GM12878 (cell line): ENCODE measurements around the gene SFXN1. TPM values are rescaled to one million over a fixed set of nuclear protein-coding genes. Genes with fewer than 3 reads are reported as not detected.

Experiments used
- ATAC-seq: fragments of 200-7000 bp; cut with Tn5 transposase; 3 replicates; pipeline ENCODE4 v1.9.1; 2020; ENCODE audit warnings: mild to moderate bottlenecking, moderate library complexity
- BruUV-seq: library from RNA; stranded (reverse); fragments of 400-500 nt; replicated peaks from 2 replicates; lab custom pipeline; 2021; lab: Mats Ljungman, UMichigan
- CTCF ChIA-PET: fragments of 300-600 bp; sonication (Branson Sonifier 250); formaldehyde crosslinking; extraction: SDS; loops from one replicate; lab custom pipeline; 2021; ENCODE audit warnings: inconsistent platforms; lab: Yijun Ruan, JAX
- POLR2A ChIA-PET: fragments of 350-600 bp; formaldehyde crosslinking; extraction: SDS; loops from one replicate; lab custom pipeline; 2021; ENCODE audit warnings: inconsistent platforms; lab: Charles Lee
- RAD21 ChIA-PET: fragments of 300-600 bp; sonication (Branson Sonifier 250); formaldehyde crosslinking; loops from one replicate; lab custom pipeline; 2023; ENCODE audit warnings: antibody characterized with exemption; ENCODE audit not compliant: unreplicated experiment; lab: Charles Lee
- SMC1A ChIA-PET: fragments of 300-600 bp; sonication (Branson Sonifier 250); formaldehyde crosslinking; loops from one replicate; lab custom pipeline; 2023; ENCODE audit not compliant: unreplicated experiment, uncharacterized antibody; lab: Charles Lee
- DNase-seq: peaks from one replicate; pipeline ENCODE4 v3.0.0-alpha.2; 2011; ENCODE audit warnings: low read depth, low spot score
- FAIRE-seq: peaks from 3 replicates; lab custom pipeline; 2011; peaks lifted over from hg19 to GRCh38; lab: Jason Lieb, UNC
- H2AFZ ChIP-seq: 2 replicates; pipeline ENCODE4 v1.6.0; 2011; ENCODE audit warnings: low read depth, low read length, control low read depth; ENCODE audit not compliant: control insufficient read depth
- H3K27ac ChIP-seq: 2 replicates; pipeline ENCODE4 v1.5.1; 2011; ENCODE audit warnings: control low read depth; ENCODE audit not compliant: control insufficient read depth, insufficient read depth
- H3K27me3 ChIP-seq, 2 experiments: replicated peaks in 1 of 2; 2 replicates each; pipeline versions ENCODE4 v1.6.0 to v1.6.1; 2011; ENCODE audit warnings: low read length in 1 of 2; ENCODE audit not compliant: control insufficient read depth in 2 of 2, insufficient read depth in 2 of 2
- H3K36me3 ChIP-seq, 2 experiments: 2 replicates each; pipeline ENCODE4 v1.5.1; 2011; ENCODE audit warnings: low read length in 1 of 2; ENCODE audit not compliant: control insufficient read depth in 2 of 2, insufficient read depth in 2 of 2
- H3K4me1 ChIP-seq: 2 replicates; pipeline ENCODE4 v1.6.1; 2011; ENCODE audit warnings: mild to moderate bottlenecking, low read length, moderate library complexity, mixed read lengths; ENCODE audit not compliant: control insufficient read depth, insufficient read depth
- H3K4me2 ChIP-seq: 2 replicates; pipeline ENCODE4 v1.6.0; 2011; ENCODE audit warnings: control low read depth; ENCODE audit not compliant: control insufficient read depth, insufficient read depth
- H3K4me3 ChIP-seq: fragments of 200-600 bp; sonication (generic); 2 replicates; pipeline ENCODE4 v1.5.1; 2016
- H3K79me2 ChIP-seq: 2 replicates; pipeline ENCODE4 v1.6.0; 2011; ENCODE audit warnings: low read length; ENCODE audit not compliant: control insufficient read depth, insufficient read depth
- H3K9ac ChIP-seq: 2 replicates; pipeline ENCODE4 v1.8.0; 2011; ENCODE audit warnings: low read length, control low read depth, mixed read lengths; ENCODE audit not compliant: control insufficient read depth, insufficient read depth
- H3K9me3 ChIP-seq: replicated peaks from 3 replicates; pipeline ENCODE4 v1.5.1; 2011; ENCODE audit warnings: mild to moderate bottlenecking, low read length; ENCODE audit not compliant: control insufficient read depth, insufficient read depth
- H4K20me1 ChIP-seq: 2 replicates; pipeline ENCODE4 v1.6.0; 2011; ENCODE audit not compliant: control insufficient read depth, insufficient read depth
- BCLAF1 ChIP-seq: fragments of 450-650 bp; IDR thresholded peaks from 2 replicates; pipeline ENCODE4 v1.6.1; 2017; ENCODE audit warnings: antibody characterized with exemption, mild to moderate bottlenecking, moderate library complexity
- BRCA1 ChIP-seq: IDR thresholded peaks from 2 replicates; pipeline ENCODE4 v1.6.1; 2011; ENCODE audit warnings: low read depth, low read length, improper control_type of control experiment
- CBFB ChIP-seq: IDR thresholded peaks from 2 replicates; pipeline ENCODE4 v1.6.1; 2016; ENCODE audit warnings: antibody characterized with exemption, low read depth
- GATAD2B ChIP-seq: fragments of 450-650 bp; conservative IDR thresholded peaks from 2 replicates; pipeline ENCODE4 v1.6.1; 2017; ENCODE audit warnings: low read depth, mild to moderate bottlenecking, moderate library complexity
- MTA3 ChIP-seq: IDR thresholded peaks from 2 replicates; pipeline ENCODE4 v1.6.1; 2012; ENCODE audit warnings: low read length, inconsistent platforms, borderline replicate concordance
- PML ChIP-seq: IDR thresholded peaks from 2 replicates; pipeline ENCODE4 v1.6.1; 2012; ENCODE audit warnings: low read length, inconsistent platforms
- SIX5 ChIP-seq: IDR thresholded peaks from 2 replicates; pipeline ENCODE4 v1.6.1; 2011; ENCODE audit warnings: mild to moderate bottlenecking, low read depth, low read length, moderate library complexity; ENCODE audit not compliant: severe bottlenecking
- whole genome bisulfite sequencing: methylation state at CpG from one replicate; pipeline ENCODE4 v1.1.6; 2016; ENCODE audit warnings: low lambda C conversion rate; ENCODE audit not compliant: insufficient replicate concordance, insufficient coverage; ENCODE audit errors: missing lambda C conversion rate; 5-methylcytosine and 5-hydroxymethylcytosine counted together
- in situ Hi-C: fragments of 300-500 bp; cut with MboI; formaldehyde crosslinking; loops from 9 replicates; pipeline ENCODE4 v1.14.3; 2018; ENCODE audit warnings: mixed read lengths
- intact Hi-C: fragments of 100-400 bp; cut with micrococcal nuclease; formaldehyde crosslinking; loops from one replicate; pipeline ENCODE4 v1.14.2; 2022; ENCODE audit not compliant: unreplicated experiment
- polyA plus RNA-seq, 11 experiments: library from polyadenylated mRNA; depleted of rRNA in 4 of 11; unstranded in 6 of 11; stranded (reverse) in 5 of 11; fragments of >200 nt; fragmentation: Nextera tagmentation in 4 of 11; fragmentation: Illumina TruSeq in 1 of 11; extraction: Ambion mirVana in 4 of 11; extraction: Trizol in 1 of 11; gene quantifications; 1 replicate in 1 of 11; 2 replicates in 10 of 11; pipeline versions ENCODE4 v1.2.1 to v1.2.3, GENCODE V29; 2011 to 2016; ENCODE audit warnings: inconsistent platforms in 2 of 11, missing spikeins in 2 of 11, low read depth in 1 of 11
- total RNA-seq, 4 experiments: library from RNA; depleted of rRNA in 3 of 4; stranded (reverse); fragments of >200 nt in 3 of 4; fragmentation: Illumina TruSeq in 1 of 4; extraction: Trizol in 1 of 4; gene quantifications; 2 replicates each; pipeline versions ENCODE4 v1.2.1 to v1.2.3, GENCODE V29; 2013 to 2021

SFXN1 gene
- total and polyA plus RNA-seq, 10 of the 15 experiments (the other 5 are each of a cell fraction or from before 2014, with no cell fraction given), result 18.0 to 248 (median 103) TPM

- Histone ChIP-seq H2AFZ (no peak overlapping the region), H3K4me2 (no peak overlapping the region), H4K20me1 (peaks cover 13% of the 10 kb centered on the region), H3K4me1 (no peaks in the 10 kb centered on the region), H3K9ac (no peak overlapping the region), H3K27ac (no peak overlapping the region), H3K4me3 (no peak overlapping the region), H3K9me3 (no peaks in the 10 kb centered on the region), H3K27me3 (no peaks in the 10 kb centered on the region), H3K36me3 (peaks cover 0 to 18% of the 10 kb centered on the region in 2 experiments; a peak in 3 of 4 replicates), H3K79me2 (peaks cover 85% of the 10 kb centered on the region)
- CTCF ChIA-PET, result no interaction called here
- ATAC-seq (no peak), FAIRE-seq (no peak), DNase-seq (no peak)
- BruUV-seq, result no TSS peak
- RAD21 ChIA-PET, result no interaction called here
- POLR2A ChIA-PET, result no interaction called here
- no peak for TF ChIP-seq MTA3
- no peak for TF ChIP-seq GATAD2B
- TF ChIP-seq CBFB, result no peak
- TF ChIP-seq BRCA1, result no peak
- no peak for TF ChIP-seq BCLAF1
- TF ChIP-seq SIX5, result no peak
- TF ChIP-seq PML, result no peak
- intact Hi-C loops, result no loop called here
- WGBS, result 100% methylated on average over 6 of the region's 6 CpGs
- SMC1A ChIA-PET, result no interaction called here
- in situ Hi-C loops, result no loop called here
Measured at GRCh38 chr5:175485631-175486030, 7.3 kb downstream of the SFXN1 start.
